Caki2 (cell line): ENCODE measurements around the gene TBX1. TPM values are rescaled to one million over a fixed set of nuclear protein-coding genes. Genes with fewer than 3 reads are reported as not detected.

ENCODE experiments used
- DNase-seq: peaks from one replicate; pipeline ENCODE4 v3.0.0-alpha.2; 2015; ENCODE audit warnings: low read depth
- in situ Hi-C: cut with HindIII; loops from 2 replicates; pipeline ENCODE4 v1.10.0; 2016; ENCODE audit warnings: low sequenced_read_pairs, low pct_unique_long_range_greater_than_20kb, mixed read lengths
- total RNA-seq: library from RNA; depleted of rRNA; stranded (reverse); fragments of >200 nt; shearing (Covaris generic); gene quantifications from 2 replicates; pipeline ENCODE4 v1.2.3, GENCODE V29; 2014; ENCODE audit warnings: low replicate concordance

The TBX1 gene
- total RNA-seq, 1 experiment from 2014 or later = 0.68 TPM

DNA sequence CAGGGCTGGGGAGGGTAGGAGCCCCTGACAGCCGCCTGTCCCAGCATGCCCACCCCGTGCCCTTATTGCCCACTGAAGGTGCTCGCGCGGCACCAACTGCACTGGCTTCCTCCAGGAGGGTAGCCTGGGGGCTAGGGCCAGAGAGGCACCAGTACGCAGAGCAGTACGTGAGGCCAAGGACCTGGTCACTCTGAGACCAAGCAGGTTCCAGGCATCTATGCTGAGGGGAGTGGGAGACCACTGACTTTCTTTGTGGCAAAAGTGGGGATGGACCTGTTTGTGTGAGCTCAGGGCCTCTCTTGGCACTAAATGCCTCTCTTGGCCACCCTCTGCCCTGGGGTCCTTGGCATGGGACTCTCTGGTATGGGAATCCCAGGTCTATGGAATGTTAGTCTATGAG, 26.4 kb upstream of the TBX1 start:
- in situ Hi-C loops = no loop called here
- no peak for DNase-seq

DNA sequence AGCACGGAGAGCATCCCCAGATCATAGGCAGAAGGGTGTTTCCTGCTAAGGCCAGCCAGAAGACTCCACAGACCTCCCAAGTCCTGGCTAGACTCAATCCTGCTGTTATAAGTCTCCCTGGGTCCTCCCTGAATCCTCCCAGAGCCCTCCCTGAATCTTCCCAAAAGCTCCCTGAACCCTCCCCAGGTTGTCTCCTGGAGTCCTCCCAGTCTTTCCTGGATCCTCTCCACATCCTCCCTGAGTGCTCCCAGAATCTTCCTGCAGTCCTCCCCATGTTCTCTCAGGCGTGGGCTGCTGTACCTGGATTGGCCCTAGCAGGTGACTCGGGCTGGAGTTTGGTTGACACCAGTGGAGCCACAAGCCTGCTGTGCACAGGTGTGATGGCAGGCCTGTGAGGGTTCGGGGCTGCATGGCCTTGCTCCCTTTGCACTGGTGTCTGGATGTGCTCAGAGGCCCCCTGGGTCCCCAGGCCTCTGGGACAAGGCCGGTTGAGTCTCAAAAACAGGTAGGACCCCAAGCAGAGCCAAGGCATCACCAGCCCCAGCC, 25.7 kb upstream of the TBX1 start:
- in situ Hi-C loops = no loop called here
- DNase-seq = no peak

DNA sequence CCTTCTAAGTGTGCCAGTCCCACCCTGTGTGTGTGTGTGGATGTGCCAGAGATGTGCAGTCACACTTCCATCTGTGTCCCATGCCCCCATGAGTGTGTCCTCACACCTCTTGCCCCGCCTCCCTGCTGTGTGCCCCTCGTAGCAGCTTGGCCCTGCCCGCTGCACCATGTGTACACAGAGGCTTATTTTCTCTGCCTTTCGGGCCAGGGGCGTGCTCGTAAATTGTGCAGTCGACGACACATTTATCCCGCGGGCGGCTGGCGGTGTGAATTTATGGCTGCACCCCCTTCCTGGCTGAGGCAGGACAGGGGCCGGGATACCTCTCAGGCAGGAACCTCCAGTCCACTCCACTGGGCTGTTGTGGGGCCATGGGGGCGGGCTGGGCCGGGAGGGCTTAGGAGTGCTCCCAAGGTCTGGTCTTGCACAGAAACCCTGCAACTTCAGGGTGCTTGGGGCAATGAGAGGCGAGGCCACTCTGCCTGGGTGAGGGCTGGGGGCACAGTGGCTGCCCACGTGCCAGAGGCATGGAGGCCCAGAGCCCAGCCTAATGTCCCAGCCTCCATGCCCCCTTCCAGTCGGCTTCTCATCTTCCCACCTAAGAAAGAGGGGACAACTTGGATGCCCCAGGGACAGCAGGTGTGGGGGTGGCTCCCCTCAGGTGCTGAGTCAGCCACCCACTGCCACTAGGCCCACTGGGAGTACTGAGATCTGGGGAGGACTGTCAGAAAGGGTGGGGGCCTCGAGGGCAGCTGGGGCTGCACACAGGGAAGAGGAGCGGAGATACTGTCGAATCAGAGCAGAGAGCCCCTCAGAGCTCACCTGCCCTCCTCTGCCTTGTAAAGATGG, 24.7 kb upstream of the TBX1 start:
- no peak for DNase-seq

DNA sequence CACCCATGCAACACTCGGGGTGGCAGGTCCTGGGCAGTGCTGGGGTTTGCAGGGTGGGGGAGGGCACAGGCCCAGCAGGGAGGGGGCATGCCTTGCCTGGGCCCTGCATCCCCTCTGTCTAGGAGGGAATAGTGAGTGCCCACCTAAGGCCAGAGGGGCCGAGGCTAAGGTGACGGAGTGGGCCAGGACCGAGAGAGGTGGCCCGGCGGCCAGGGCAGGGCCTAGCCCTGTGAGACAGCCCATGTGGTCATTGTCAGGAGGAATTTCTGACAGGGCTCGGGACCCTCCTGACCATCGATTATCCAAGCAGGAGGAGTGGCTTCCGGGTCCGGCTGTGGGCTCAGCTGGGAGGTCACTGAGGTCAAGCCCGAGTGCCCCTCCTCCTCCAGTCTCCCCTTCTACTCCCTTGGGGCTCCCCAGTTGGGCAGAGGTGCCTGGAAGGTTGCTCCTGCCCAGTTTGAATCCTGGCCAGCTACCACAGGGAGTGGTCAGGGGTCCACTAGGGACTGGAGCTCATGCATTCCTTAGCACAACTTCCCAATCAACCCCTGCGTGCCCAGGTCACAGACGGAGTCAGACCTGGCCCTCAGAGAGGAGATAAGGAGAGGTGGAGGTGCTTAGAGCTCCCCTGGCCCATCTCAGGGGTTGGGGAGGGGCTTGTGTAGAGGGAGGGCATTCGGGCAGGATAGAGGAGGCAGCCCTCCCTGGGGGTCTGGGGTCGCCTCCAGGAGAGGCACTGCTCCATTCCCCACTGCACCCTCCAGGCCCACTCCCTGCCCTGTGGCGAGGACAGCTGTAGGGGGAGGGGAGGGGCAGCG, 22.5 kb upstream of the TBX1 start:
- no peak for DNase-seq
- in situ Hi-C loops = no loop called here

More for the DNA sequence above, 24.7 kb upstream of the TBX1 start:
- in situ Hi-C loops = no loop called here

DNA sequence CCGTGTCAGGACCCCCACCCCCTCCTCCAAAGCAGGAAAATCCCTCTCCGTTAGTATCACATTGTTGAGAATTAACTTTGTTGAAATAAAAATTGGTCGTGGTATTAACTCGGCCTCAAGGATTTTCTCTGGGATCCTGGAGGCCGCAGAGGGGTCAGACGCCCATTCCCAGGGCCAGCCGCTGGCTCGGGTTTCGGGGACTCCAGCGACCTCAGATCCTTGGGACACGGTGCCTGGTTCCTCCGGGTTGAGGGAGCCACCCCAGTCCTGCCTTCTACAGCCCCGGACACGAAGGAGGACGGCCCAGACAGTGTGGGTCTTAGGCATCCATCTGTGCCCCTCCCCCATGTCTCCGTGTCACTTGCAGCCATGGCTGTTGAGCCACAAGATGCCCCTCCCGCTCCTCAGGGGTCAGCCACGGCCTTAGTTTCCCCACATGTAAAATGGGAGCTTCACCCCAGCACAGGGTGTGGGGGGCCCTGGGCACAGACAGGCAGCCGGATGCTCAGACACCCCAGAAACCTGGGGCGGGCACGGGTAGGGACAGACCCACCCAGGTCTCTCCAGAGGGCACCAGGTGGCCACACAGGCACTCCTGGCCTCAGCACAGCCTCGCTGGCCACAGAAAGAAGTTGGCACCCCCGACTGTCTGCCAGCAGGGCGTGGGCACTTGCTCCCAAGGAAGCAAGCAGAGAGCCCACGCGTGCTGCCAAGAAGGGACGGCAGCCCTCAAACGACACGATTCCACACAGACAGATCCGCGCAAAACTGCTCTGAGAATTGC, 21.7 kb upstream of the TBX1 start:
- no peak for DNase-seq
- in situ Hi-C loops = no loop called here

DNA sequence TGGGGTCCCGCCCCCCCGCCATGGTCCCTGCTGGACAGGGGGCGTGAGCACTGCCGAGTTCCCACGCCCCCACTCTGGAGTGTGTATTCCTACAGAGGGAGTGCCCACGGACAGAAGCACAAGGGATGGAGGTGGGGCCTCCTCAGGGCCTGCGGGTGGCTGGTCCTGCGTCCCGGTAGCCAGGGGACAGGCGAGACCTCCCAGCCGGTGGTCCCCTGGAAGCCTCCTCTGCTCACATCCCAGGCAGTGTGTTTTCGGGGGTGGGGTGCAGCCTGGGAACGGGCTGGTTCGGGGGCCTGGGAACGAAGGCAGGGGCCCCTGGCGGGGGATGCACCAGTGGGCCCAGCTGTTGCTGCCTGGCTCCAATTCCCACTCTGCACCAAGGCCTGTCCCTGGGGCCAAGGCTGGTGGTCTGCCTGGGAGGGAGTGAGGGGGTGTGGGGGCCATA, 21.1 kb upstream of the TBX1 start:
- no peak for DNase-seq
- in situ Hi-C loops = no loop called here

DNA sequence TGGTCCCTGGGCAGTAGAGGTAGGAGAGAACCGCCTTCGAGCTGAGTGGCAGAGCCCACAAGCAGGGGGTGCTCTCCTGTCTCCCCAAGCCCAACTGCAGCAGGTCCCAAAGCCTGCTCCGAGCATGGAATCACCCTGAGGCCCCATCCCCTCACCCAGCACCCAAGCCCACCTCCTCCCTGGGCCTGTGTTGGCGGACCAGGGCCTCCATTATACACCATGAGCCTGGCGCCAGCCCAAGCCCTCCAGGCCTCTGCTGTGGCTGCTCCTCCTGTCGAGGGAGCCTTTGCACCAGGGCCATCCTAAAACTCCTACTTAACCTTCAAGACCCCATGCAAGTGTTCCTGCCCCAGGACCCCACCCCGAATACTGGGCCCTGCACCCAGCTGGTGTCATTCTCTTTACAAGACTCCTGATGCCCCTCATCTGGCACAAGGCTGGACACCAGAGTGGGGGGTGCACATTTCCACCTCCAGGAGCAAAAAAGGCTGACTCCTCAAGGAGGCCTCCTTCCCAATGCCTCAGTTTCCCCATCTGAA, 20.6 kb upstream of the TBX1 start:
- in situ Hi-C loops = no loop called here

DNA sequence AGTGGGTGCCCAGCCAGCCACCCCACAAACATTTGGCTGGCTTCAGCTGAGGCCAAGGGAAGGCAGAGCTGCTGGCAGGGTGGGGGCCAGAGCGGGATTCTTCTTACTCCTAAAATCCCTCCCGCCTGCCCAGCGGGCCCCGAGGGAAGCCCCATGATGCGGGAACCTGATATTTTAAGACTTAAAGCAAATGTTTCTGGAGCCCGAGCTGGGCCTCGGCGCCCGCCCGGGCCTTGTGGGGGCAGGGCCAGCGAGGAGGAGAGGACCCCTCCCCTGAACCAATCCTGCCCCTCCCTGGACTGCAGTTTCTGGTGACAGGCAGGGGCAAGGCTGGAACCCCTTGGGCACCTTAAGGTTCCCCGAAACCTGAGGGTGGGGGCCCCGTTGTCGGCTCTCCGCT, 20.0 kb upstream of the TBX1 start:
- in situ Hi-C loops = no loop called here
- DNase-seq = no peak

More for the DNA sequence above, 20.6 kb upstream of the TBX1 start:
- DNase-seq = no peak

DNA sequence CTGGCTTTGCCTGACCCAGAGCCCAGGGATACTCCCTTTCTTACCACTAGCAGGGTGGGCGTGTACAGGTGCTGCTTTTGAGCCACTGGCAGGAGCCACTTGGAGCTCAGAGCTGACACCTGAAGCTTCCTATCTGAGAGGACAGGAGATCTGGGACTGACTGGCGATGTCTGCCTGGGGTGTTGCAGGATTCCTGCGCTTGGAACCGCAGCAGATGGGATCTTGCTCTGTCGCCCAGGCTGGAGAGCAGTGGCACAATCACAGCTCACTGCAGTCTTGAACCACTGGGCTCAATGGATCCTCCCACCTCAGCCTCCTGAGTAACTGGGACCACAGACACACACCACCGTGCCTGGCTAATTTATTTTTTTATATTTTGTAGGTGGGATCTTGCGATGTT, 19.5 kb upstream of the TBX1 start:
- no peak for DNase-seq
- in situ Hi-C loops = no loop called here

DNA sequence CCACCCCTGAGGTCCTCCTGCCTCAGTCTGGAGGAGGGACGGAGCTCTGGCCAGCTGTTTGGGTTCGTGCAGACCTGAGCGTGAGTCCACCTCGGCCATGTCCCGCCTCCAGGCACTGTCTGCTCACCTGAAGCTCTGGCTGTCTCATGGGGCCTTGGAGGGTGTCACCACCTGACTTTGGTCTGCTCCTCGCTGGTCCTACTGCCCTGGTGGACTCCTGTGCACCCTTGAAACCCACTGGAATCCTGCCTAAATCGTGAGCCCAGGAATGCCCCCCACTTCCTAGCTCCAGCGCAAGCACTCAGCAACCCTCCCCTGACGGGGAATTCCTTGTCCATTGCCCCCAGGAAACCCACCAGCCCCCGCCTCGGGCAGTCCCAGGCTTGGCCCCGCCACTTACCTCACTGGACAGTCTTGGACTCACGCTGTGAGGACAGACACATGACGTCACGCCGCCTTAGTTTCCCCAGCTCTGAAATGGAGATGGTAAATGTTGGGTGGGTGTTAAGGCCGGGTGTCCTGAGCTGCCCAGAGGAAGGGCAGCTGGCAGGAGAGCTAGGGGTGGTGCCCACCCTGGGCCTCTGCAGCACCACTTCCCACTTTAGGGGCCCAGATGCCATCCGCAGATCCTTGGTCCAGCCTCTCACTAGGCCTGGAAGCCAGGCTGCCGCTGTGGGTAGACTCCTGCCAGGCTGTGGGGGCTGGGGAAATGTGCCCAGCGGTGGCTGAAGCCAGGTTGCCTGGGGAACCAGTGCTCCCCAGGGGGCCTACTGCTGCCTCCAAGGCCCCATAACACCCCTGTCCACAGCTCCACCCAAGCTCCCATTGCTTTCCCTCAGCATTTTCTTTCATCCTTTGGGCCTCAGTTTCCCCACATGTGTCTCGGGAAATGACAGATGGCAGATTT, 18.2 kb upstream of the TBX1 start:
- DNase-seq = no peak
- in situ Hi-C loops = no loop called here

DNA sequence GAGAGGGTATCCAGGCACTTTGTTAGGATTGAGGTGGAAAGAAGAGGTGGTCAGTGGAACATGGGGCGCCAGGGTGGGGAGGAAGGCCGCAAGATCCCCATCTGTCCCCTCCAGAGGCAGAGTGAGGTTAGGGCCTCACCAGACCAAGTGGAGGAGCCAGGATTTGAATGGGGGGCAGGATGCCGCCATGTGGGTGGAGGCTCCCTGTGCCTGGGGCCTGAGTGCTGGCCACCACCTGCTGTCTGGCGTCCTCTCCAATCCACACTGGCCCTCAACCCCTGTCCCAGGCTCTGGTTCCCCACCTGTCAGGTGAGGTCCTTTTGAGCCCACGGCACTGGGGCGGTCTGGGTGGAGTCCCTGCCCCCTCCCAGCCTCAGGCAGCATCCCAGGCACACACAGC, 17.5 kb upstream of the TBX1 start:
- no peak for DNase-seq

DNA sequence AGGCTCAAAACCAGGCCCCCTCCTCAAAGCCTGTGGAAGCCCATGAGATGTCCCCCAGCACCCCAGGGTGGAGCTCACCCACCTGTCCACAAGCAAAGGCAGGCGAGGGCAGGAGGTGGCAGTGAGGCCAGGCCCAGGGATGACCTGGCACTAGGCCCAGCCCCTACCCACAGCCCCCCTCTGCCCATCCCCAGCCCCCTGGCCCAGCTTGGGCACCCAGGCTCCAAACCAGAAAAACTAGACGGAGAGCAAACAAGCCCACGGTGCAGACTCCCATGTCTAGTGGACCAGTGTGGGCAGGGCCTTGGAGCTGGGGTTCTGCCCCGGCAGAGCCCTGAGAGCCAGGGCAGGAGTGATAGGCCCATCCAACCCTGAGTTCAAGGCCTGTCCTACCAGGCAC, 16.9 kb upstream of the TBX1 start:
- in situ Hi-C loops = no loop called here
- DNase-seq = no peak

More for the DNA sequence above, 17.5 kb upstream of the TBX1 start:
- in situ Hi-C loops = no loop called here

DNA sequence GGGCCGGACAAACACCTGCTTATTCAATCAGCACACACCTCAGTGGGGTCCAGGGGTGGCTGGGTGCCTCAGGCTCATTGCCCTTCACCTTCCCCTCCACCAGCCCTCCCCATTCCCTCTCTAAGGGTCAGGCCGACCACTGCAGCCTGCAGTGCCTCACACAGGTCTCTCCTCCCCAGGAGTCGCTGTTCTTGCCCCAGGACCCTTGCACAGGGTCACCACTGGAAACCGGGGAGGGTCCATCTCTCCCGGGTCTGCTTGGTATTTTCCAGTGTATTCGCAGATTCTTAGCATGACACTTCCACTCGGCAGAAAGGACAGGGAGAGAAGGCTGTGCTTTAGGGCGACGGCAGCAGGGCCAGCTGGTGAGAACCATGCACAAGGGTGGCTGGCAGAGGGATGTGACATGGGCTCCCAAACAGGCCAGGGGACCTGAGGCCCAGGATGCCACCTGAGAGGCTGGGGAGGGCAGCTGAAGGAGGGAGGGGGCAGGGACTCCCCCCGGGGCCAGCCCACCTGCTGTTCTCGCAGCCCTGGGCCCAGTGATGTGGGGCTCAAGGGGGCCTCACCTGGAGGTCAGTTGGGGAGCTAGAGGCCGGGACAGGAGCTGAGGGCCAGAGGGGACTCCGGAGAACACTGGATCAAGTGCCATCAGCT, 16.1 kb upstream of the TBX1 start:
- in situ Hi-C loops = no loop called here
- DNase-seq = no peak

DNA sequence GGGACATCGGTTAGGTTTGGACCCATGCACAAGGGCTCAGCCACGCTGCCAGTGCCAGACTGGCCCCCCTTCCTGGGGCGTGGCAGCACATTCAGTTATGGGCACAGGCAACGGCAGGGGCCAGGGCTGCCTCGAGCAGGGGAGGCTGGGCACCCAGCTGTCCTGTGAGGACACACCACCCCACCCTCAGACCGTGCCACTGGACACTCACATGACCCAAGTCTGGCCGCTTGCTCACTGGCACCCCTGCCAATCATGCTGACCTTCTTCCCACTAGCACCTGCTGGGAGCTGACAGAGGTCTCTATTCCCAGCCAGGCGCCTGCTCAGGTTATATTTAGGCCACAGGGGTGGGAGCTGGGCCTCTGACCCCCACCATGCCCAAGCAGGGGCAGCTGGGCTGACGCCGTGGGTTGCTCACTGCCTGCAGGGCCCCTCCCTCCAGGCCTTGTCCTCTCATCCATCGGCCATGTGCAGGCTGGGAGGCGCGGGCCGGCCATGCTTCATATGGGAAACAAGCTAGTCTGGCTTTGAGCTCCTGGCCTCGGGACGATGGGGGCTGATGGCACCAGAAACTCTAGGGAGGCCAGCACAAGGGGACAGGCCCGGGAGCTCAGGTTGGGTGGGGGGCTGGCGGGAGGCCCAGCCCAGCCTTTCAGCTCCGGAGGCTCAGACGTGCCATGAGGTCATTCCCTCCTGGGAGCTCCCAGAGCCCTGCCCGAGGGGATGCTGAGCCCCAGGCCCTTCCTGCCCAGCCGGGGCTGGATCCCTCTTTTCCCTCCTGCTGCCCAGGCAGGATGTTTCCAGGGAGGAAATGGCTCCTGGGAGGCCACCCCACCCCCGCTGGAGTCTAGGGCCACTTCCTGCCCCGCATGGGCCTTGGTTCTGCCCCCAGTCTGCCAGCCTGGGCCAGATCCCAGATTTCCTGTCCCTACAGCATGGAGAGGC, 15.2 kb upstream of the TBX1 start:
- in situ Hi-C loops = no loop called here
- no peak for DNase-seq

DNA sequence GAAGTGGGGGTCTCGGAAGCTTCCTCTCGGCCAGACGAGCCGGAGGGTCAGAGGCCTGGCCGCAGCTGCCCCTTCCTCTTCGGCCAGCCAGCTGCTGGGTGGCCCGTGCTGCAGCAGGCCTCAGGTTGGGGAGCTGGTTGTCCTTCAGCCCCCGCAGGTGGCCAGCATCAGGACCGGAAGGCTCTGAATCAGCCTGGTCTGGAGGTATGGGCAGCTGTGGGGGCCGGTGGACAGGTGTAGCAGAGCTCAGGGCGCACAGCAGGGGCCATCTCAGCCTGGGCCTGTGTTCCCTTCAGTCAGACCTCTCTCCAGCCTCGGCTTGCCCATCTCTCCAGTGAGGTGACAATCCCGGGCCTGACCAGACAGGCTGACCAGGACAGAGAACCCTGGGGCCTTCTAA, 13.9 kb upstream of the TBX1 start:
- in situ Hi-C loops = no loop called here
- no peak for DNase-seq

DNA sequence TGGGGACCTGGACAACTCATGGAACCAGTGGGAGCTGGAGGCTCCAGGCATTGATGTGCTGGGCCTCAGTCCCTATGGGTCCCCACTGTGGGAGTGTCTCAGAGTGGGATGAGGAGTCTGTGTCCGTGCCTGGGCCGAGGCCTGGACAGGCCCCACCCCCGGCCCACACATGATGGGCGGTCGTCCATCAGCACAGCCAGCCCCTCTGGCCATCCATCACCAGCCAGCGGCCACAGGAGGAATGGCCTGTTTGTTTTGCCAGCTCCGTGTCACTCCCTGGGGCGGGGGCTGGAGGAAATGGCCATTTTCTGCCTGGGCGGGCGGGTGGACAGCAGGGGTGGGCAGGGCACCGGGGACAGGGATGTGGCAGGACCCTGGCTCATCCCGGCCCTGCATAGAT, 13.0 kb upstream of the TBX1 start:
- in situ Hi-C loops = no loop called here

More for the DNA sequence above, 13.0 kb upstream of the TBX1 start:
- DNase-seq = no peak
